H1 (cell line): ENCODE results near the gene KRTCAP2. TPM values are rescaled to one million over a fixed set of nuclear protein-coding genes. Genes with fewer than 3 reads are reported as not detected.

Experiments used
- CTCF ChIA-PET: fragments of 300-600 bp; sonication (Branson Sonifier 250); formaldehyde crosslinking; loops from one replicate; lab custom pipeline; 2021; ENCODE audit not compliant: partially characterized antibody; lab: Charles Lee
- POLR2A ChIA-PET: fragments of 300-600 bp; sonication (Branson Sonifier 250); formaldehyde crosslinking; loops from one replicate; lab custom pipeline; 2021; ENCODE audit warnings: inconsistent platforms; ENCODE audit not compliant: partially characterized antibody; lab: Charles Lee
- DNase-seq, 2 experiments: peaks; one replicate each; pipeline versions ENCODE4 v3.0.0 to v3.0.0-alpha.2; 2010 to 2022; ENCODE audit warnings: low spot score in 2 of 2, low read depth in 1 of 2, mixed read lengths in 1 of 2
- FAIRE-seq: peaks from 2 replicates; lab custom pipeline; 2011; peaks lifted over from hg19 to GRCh38; lab: Jason Lieb, UNC
- H2AFZ ChIP-seq: 2 replicates; pipeline ENCODE4 v1.8.1; 2012; ENCODE audit warnings: low read length, inconsistent platforms
- H2AK5ac ChIP-seq: 2 replicates; pipeline ENCODE4 v1.6.1; 2013; ENCODE audit warnings: low read depth, low read length
- H2BK120ac ChIP-seq: replicated peaks from 2 replicates; pipeline ENCODE3; 2013; ENCODE audit warnings: low read depth, low read length, inconsistent platforms
- H2BK12ac ChIP-seq: 2 replicates; pipeline ENCODE4 v1.6.1; 2013; ENCODE audit warnings: low read depth, low read length
- H2BK15ac ChIP-seq: 2 replicates; pipeline ENCODE4 v1.6.1; 2013; ENCODE audit warnings: low read length
- H2BK20ac ChIP-seq: 2 replicates; pipeline ENCODE4 v1.6.1; 2013; ENCODE audit warnings: low read length
- H2BK5ac ChIP-seq: 2 replicates; pipeline ENCODE4 v1.6.1; 2013; ENCODE audit warnings: low read depth, low read length
- H3K14ac ChIP-seq: 2 replicates; pipeline ENCODE4 v1.6.1; 2013; ENCODE audit warnings: inconsistent platforms; ENCODE audit not compliant: insufficient read length
- H3K18ac ChIP-seq: 2 replicates; pipeline ENCODE4 v1.6.1; 2013; ENCODE audit warnings: low read length; ENCODE audit errors: extremely low read depth
- H3K23ac ChIP-seq: 2 replicates; pipeline ENCODE4 v1.6.1; 2013; ENCODE audit warnings: inconsistent platforms; ENCODE audit not compliant: insufficient read length
- H3K23me2 ChIP-seq: 2 replicates; pipeline ENCODE4 v1.6.1; 2013; ENCODE audit warnings: low read depth, low read length
- H3K27ac ChIP-seq: 2 replicates; pipeline ENCODE4 v1.6.1; 2011; ENCODE audit warnings: low read depth, low read length, inconsistent platforms
- H3K27me3 ChIP-seq, 4 experiments: replicated peaks in 1 of 4; 1 replicate in 1 of 4; 2 replicates in 3 of 4; pipeline versions ENCODE4 v1.6.1 to v1.8.1; 2011 to 2013; ENCODE audit warnings: low read length in 3 of 4, mild to moderate bottlenecking in 3 of 4, inconsistent platforms in 2 of 4, mixed read lengths in 2 of 4, moderate library complexity in 1 of 4; ENCODE audit not compliant: control insufficient read depth in 3 of 4, insufficient read depth in 3 of 4; ENCODE audit errors: extremely low read depth in 1 of 4
- H3K36me3 ChIP-seq, 4 experiments: 2 replicates each; pipeline versions ENCODE4 v1.6.1 to v1.8.1; 2011 to 2013; ENCODE audit warnings: mild to moderate bottlenecking in 4 of 4, low read length in 3 of 4, moderate library complexity in 2 of 4, control low read depth in 1 of 4, inconsistent platforms in 1 of 4; ENCODE audit not compliant: insufficient read depth in 4 of 4, control insufficient read depth in 2 of 4
- H3K4ac ChIP-seq: replicated peaks from 2 replicates; pipeline ENCODE3; 2013; ENCODE audit warnings: low read length, low read depth, mixed read lengths, inconsistent platforms; ENCODE audit not compliant: insufficient read length
- H3K4me1 ChIP-seq, 4 experiments: replicated peaks in 1 of 4; 1 replicate in 1 of 4; 2 replicates in 3 of 4; pipeline versions ENCODE4 v1.6.1 to v1.8.1; 2011 to 2013; ENCODE audit warnings: low read length in 3 of 4, inconsistent platforms in 2 of 4, mixed read lengths in 1 of 4; ENCODE audit not compliant: insufficient read depth in 4 of 4, control insufficient read depth in 3 of 4
- H3K4me2 ChIP-seq, 2 experiments: 2 replicates each; pipeline versions ENCODE4 v1.6.1 to v1.8.1; 2011 to 2013; ENCODE audit warnings: low read depth in 2 of 2, low read length in 2 of 2, control low read depth in 1 of 2, inconsistent platforms in 1 of 2, mild to moderate bottlenecking in 1 of 2; ENCODE audit not compliant: insufficient read depth in 1 of 2
- H3K4me3 ChIP-seq, 4 experiments: fragments of 200-600, 300-600 bp in 1 of 4; sonication (generic), shearing (Covaris generic), sonication (Bioruptor Twin) in 1 of 4; 2 replicates each; pipeline versions ENCODE4 v1.5.1 to v1.8.1; 2011 to 2016; ENCODE audit warnings: low read length in 4 of 4, low read depth in 3 of 4, control low read depth in 2 of 4, inconsistent platforms in 2 of 4, mild to moderate bottlenecking in 2 of 4, mixed read lengths in 1 of 4, moderate library complexity in 1 of 4; ENCODE audit not compliant: insufficient read depth in 2 of 4; ENCODE audit errors: extremely low read depth in 1 of 4
- H3K56ac ChIP-seq: replicated peaks from 2 replicates; pipeline ENCODE3; 2013; ENCODE audit warnings: low read depth, mild to moderate bottlenecking, mixed read lengths, low read length, inconsistent platforms; ENCODE audit not compliant: insufficient read length
- H3K79me1 ChIP-seq: 2 replicates; pipeline ENCODE4 v1.6.1; 2013; ENCODE audit warnings: low read depth, low read length, control low read depth
- H3K79me2 ChIP-seq, 2 experiments: 2 replicates each; pipeline versions ENCODE4 v1.6.1 to v1.8.1; 2012 to 2013; ENCODE audit warnings: low read length in 2 of 2, mild to moderate bottlenecking in 2 of 2, inconsistent platforms in 1 of 2; ENCODE audit not compliant: insufficient read depth in 2 of 2, control insufficient read depth in 1 of 2
- H3K9ac ChIP-seq, 4 experiments: replicated peaks in 1 of 4; 1 replicate in 1 of 4; 2 replicates in 3 of 4; pipeline versions ENCODE4 v1.6.1 to v1.8.1; 2011 to 2013; ENCODE audit warnings: low read depth in 3 of 4, low read length in 3 of 4, control low read depth in 2 of 4, mild to moderate bottlenecking in 2 of 4, moderate library complexity in 2 of 4, inconsistent platforms in 1 of 4; ENCODE audit errors: extremely low read depth in 1 of 4
- H3K9me3 ChIP-seq, 2 experiments: 2 replicates each; pipeline versions ENCODE4 v1.6.1 to v1.8.1; 2012 to 2013; ENCODE audit warnings: mild to moderate bottlenecking in 2 of 2, moderate library complexity in 2 of 2, control low read depth in 1 of 2, inconsistent platforms in 1 of 2, low read depth in 1 of 2, low read length in 1 of 2, mixed read lengths in 1 of 2; ENCODE audit not compliant: insufficient read depth in 2 of 2
- H4K20me1 ChIP-seq, 2 experiments: replicated peaks in 1 of 2; 2 replicates each; pipeline versions ENCODE3 to v1.8.1; 2011 to 2013; ENCODE audit warnings: inconsistent platforms in 2 of 2, low read length in 2 of 2, mild to moderate bottlenecking in 1 of 2; ENCODE audit not compliant: insufficient read depth in 2 of 2, control insufficient read depth in 1 of 2
- H4K5ac ChIP-seq: 2 replicates; pipeline ENCODE4 v1.6.1; 2013; ENCODE audit warnings: low read length, low read depth, mixed read lengths, inconsistent platforms; ENCODE audit not compliant: insufficient read length
- H4K8ac ChIP-seq: 2 replicates; pipeline ENCODE4 v1.8.0; 2013; ENCODE audit warnings: mild to moderate bottlenecking, moderate library complexity, low read length, inconsistent platforms; ENCODE audit not compliant: insufficient read depth; ENCODE audit errors: extremely low read depth
- H4K91ac ChIP-seq: replicated peaks from 2 replicates; pipeline ENCODE3; 2013; ENCODE audit warnings: low read length, mixed read lengths, inconsistent platforms; ENCODE audit not compliant: insufficient read length
- ATF2 ChIP-seq: IDR thresholded peaks from 2 replicates; pipeline ENCODE4 v1.6.1; 2012; ENCODE audit warnings: low read length, inconsistent platforms
- GABPA ChIP-seq: IDR thresholded peaks from 2 replicates; pipeline ENCODE4 v1.6.1; 2011; ENCODE audit warnings: mild to moderate bottlenecking, low read length, moderate library complexity, borderline replicate concordance; ENCODE audit not compliant: insufficient read depth
- JUND ChIP-seq: IDR thresholded peaks from 2 replicates; pipeline ENCODE4 v1.6.1; 2011; ENCODE audit warnings: mild to moderate bottlenecking, improper control_type of control experiment, low read length
- KDM5A ChIP-seq: fragments of 200-600 bp; IDR thresholded peaks from 2 replicates; pipeline ENCODE4 v1.7.1; 2012; ENCODE audit warnings: mild to moderate bottlenecking, low read length, inconsistent platforms, mixed read lengths
- ZNF274 ChIP-seq: IDR thresholded peaks from 2 replicates; pipeline ENCODE4 v1.7.0; 2012; ENCODE audit warnings: low read length, borderline replicate concordance; ENCODE audit errors: extremely low read depth
- WGBS, 2 experiments: shearing (Covaris generic) in 1 of 2; methylation state at CpG; one replicate each; pipeline versions ENCODE4 v1.1.6 to v1.1.7; 2013 to 2015; ENCODE audit warnings: low lambda C conversion rate in 2 of 2, mixed read lengths in 2 of 2, inconsistent platforms in 1 of 2, low coverage in 1 of 2, missing lambda C conversion rate in 1 of 2; ENCODE audit not compliant: insufficient replicate concordance in 2 of 2, insufficient coverage in 1 of 2, insufficient read length in 1 of 2; ENCODE audit errors: extremely low coverage in 1 of 2, missing lambda C conversion rate in 1 of 2; 5-methylcytosine and 5-hydroxymethylcytosine counted together
- polyA plus RNA-seq, 7 experiments: library from polyadenylated mRNA; depleted of rRNA in 3 of 7; stranded (reverse) in 5 of 7; unstranded in 2 of 7; fragments of >200 nt in 5 of 7; fragments of 200-250 nt in 2 of 7; gene quantifications; 1 replicate in 5 of 7; 2 replicates in 1 of 7; 4 replicates in 1 of 7; pipeline versions ENCODE4 v1.2.1 to v1.2.3, GENCODE V29; 2011 to 2013; ENCODE audit warnings: missing spikeins in 2 of 7, mixed read lengths in 2 of 7
- total RNA-seq: library from RNA; stranded (reverse); fragmentation: NEBNext Ultra II Directional; extraction: Animal tissue kit (Norgen Biotek cat#: 25700); gene quantifications from 2 replicates; pipeline ENCODE4 v1.2.1, GENCODE V29; 2021

The KRTCAP2 gene
- total and polyA plus RNA-seq, 2 of the 8 experiments (the other 6 are each of a cell fraction or from before 2014, with no cell fraction given): 146 to 317 TPM

- Histone ChIP-seq H4K91ac (no peak overlapping the region), H2AK5ac (no peak overlapping the region), H3K9ac (no peak overlapping the region), H3K23ac (no peak overlapping the region), H3K79me1 (no peaks in the 10 kb centered on the region), H3K4me1 (peaks cover 16 to 51% (median 37%) of the 10 kb centered on the region in 4 experiments), H2BK120ac (no peak overlapping the region), H3K4me3 (peak overlapping the region in 3 of 4 experiments; percentile 62 to 71 (median 67); a peak in 6 of 8 replicates), H3K14ac (no peak overlapping the region), H3K36me3 (no peaks in the 10 kb centered on the region), H2BK12ac (no peak overlapping the region), H3K4me2 (peak overlapping the region; percentile 94 to 97)
- POLR2A ChIA-PET: interaction anchor here (0.5 to 2.4 kb wide), 9 partner anchors 9 to 124 kb away, joined by 3 to 14 read pairs (median 4); partner anchors contain the start of genes KRTCAP2 and SLC50A1
- FAIRE-seq: no peak
- 52% methylated on average over 11 of the region's 11 CpGs; no CpG with 5 or more reads in 1 of the 2 experiments for WGBS, 2 experiments
- DNase-seq: peak in 1 of 2 experiments; percentile 56
- TF ChIP-seq GABPA: 0 out of 2 replicates have a peak, but pooled peaks have one; percentile 15
- TF ChIP-seq KDM5A: no peak
- TF ChIP-seq ZNF274: no peak
- TF ChIP-seq ATF2: no peak
- TF ChIP-seq JUND: no peak
- TF ChIP-seq, all 59 proteins: peak for 1
- Histone ChIP-seq H3K79me2 (no peaks in the 10 kb centered on the region), H4K5ac (no peak overlapping the region), H3K56ac (no peak overlapping the region), H4K20me1 (no peaks in the 10 kb centered on the region), H3K4ac (no peak overlapping the region), H4K8ac (peak overlapping the region; percentile 66), H3K18ac (no peak overlapping the region), H3K23me2 (peaks cover 28% of the 10 kb centered on the region), H3K9me3 (no peaks in the 10 kb centered on the region), H2BK15ac (peak overlapping the region; percentile 12; the same call in 1 of the 2 replicates), H3K27ac (no peak overlapping the region), H2AFZ (no peak overlapping the region), H2BK20ac (no peak overlapping the region), H2BK5ac (no peak overlapping the region), H3K27me3 (peaks cover 33 to 50% (median 46%) of the 10 kb centered on the region in 4 experiments)
- CTCF ChIA-PET: interaction anchor here (0.8 to 4.8 kb wide), 11 partner anchors 10 to 459 kb away, joined by 3 to 66 read pairs (median 5); partner anchors contain the start of gene KRTCAP2
These were observed 47.6 kb downstream of the KRTCAP2 start for GRCh38 chr1:155125511-155125945.
